Measurements from ENCODE around the gene CHPT1.

The CHPT1 gene

GRCh38 chr12:101768781-101769180 is 71.3 kb downstream of the CHPT1 start:
- no peak overlapping the region for H3K9ac ChIP-seq (ENCODE audit: low read length)
- H3K4me3 ChIP-seq (ENCODE audit: low read depth in 1 of 2, low read length in 2 of 2) = no peak overlapping the region
- H3K4me1 ChIP-seq (ENCODE audit: insufficient read depth, low read length) = no peaks in the 10 kb centered on the region
- no peaks in the 10 kb centered on the region for H3K27me3 ChIP-seq (ENCODE audit: control insufficient read depth in 1 of 2, insufficient read depth in 2 of 2, low read length in 2 of 2)
- no peaks in the 10 kb centered on the region for H3K9me3 ChIP-seq (ENCODE audit: low read length)
- peaks cover 25% of the 10 kb centered on the region for H3K36me3 ChIP-seq (ENCODE audit: insufficient read depth, low read length)
- no peak overlapping the region for H3K27ac ChIP-seq (ENCODE audit: low read depth, low read length)

DNA sequence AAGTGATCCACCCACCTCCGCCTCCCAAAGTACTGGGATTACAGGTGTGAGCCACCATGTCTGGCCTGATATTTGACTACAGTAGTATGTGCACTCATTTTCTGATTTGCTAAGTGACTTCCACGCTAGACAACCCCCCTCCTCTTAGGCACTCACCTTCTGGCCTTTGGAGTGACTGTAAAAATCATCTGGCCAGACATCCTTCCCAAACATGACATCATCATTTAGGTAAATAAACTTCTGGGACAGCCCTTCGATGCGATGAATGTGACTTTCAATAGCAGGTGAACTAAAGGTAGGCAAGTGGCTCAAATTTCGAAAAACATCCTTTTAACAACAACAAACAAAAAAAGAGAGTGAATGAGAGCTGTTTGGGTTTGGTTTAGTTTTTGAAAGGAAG is 72.4 kb downstream of the CHPT1 start:
- Histone ChIP-seq H3K27me3 (ENCODE audit: control insufficient read depth in 1 of 2, insufficient read depth in 2 of 2, low read length in 2 of 2) (no peaks in the 10 kb centered on the region), H3K27ac (ENCODE audit: low read depth, low read length) (no peak overlapping the region), H3K36me3 (ENCODE audit: insufficient read depth, low read length) (peaks cover 25% of the 10 kb centered on the region), H3K4me3 (ENCODE audit: low read depth in 1 of 2, low read length in 2 of 2) (no peak overlapping the region), H3K4me1 (ENCODE audit: insufficient read depth, low read length) (no peaks in the 10 kb centered on the region), H3K9me3 (ENCODE audit: low read length) (no peaks in the 10 kb centered on the region), H3K9ac (ENCODE audit: low read length) (no peak overlapping the region)

DNA sequence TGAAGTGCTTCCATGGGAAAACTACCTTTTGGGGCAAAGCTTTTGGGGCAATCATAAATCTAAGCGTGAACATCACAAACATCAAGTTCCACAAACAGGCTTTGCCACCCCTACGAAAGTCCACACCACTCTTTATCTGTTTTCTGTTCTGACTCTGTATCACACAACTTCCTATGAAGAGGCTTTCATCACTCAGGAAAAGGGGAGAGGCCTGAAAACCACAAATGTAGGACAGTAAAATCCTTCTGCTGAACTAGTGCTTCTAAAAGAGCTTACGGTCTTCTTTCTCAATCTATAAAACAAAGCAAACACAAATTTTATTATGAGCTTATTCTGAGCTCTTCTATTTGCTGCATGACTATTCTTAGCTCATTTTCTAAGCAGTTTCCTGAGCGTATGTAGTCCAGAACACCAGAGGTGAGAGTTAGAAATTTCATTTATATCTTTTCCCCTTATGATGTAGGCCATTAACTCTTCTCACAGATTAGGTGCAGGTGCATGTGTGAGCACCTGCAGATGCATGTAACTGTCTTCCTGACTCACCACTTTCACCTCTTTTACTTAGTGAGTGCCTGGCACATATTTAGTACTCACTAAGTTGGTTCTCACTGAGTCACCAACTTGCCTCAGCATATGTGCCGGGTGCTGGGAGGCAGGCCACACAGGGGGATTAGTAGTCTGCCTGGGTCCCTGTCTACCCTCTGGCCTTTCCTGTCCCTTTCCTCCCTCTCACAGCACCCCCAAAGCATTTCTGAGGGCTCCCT is 74.8 kb downstream of the CHPT1 start:
- H3K9me3 ChIP-seq (ENCODE audit: low read length) = no peaks in the 10 kb centered on the region
- H3K27ac ChIP-seq (ENCODE audit: low read depth, low read length) = no peak overlapping the region
- H3K27me3 ChIP-seq (ENCODE audit: control insufficient read depth in 1 of 2, insufficient read depth in 2 of 2, low read length in 2 of 2) = no peaks in the 10 kb centered on the region
- H3K4me3 ChIP-seq (ENCODE audit: low read depth in 1 of 2, low read length in 2 of 2) = no peak overlapping the region
- H3K4me1 ChIP-seq (ENCODE audit: insufficient read depth, low read length) = no peaks in the 10 kb centered on the region
- peaks cover 34% of the 10 kb centered on the region for H3K36me3 ChIP-seq (ENCODE audit: insufficient read depth, low read length)
- no peak overlapping the region for H3K9ac ChIP-seq (ENCODE audit: low read length)

- H3K4me1 ChIP-seq (ENCODE audit: insufficient read depth, low read length) = no peaks in the 10 kb centered on the region
- H3K27me3 ChIP-seq (ENCODE audit: control insufficient read depth in 1 of 2, insufficient read depth in 2 of 2, low read length in 2 of 2) = no peaks in the 10 kb centered on the region
- H3K4me3 ChIP-seq (ENCODE audit: low read depth in 1 of 2, low read length in 2 of 2) = no peak overlapping the region
- H3K9me3 ChIP-seq (ENCODE audit: low read length) = no peaks in the 10 kb centered on the region
- H3K9ac ChIP-seq (ENCODE audit: low read length) = no peak overlapping the region
- H3K36me3 ChIP-seq (ENCODE audit: insufficient read depth, low read length) = peaks cover 24% of the 10 kb centered on the region
- H3K27ac ChIP-seq (ENCODE audit: low read depth, low read length) = no peak overlapping the region
These were observed 76.3 kb downstream of the CHPT1 start for GRCh38 chr12:101773650-101774162.

GRCh38 chr12:101775816-101776215 is 78.4 kb downstream of the CHPT1 start:
- Histone ChIP-seq H3K4me3 (ENCODE audit: low read depth in 1 of 2, low read length in 2 of 2) (no peak overlapping the region), H3K27ac (ENCODE audit: low read depth, low read length) (no peak overlapping the region), H3K27me3 (ENCODE audit: control insufficient read depth in 1 of 2, insufficient read depth in 2 of 2, low read length in 2 of 2) (no peaks in the 10 kb centered on the region), H3K9ac (ENCODE audit: low read length) (no peak overlapping the region), H3K36me3 (ENCODE audit: insufficient read depth, low read length) (peaks cover 16% of the 10 kb centered on the region), H3K9me3 (ENCODE audit: low read length) (no peaks in the 10 kb centered on the region), H3K4me1 (ENCODE audit: insufficient read depth, low read length) (no peaks in the 10 kb centered on the region)

GRCh38 chr12:101777485-101777884 is 80.0 kb downstream of the CHPT1 start:
- H3K9me3 ChIP-seq (ENCODE audit: low read length) = no peaks in the 10 kb centered on the region
- H3K27me3 ChIP-seq (ENCODE audit: control insufficient read depth in 1 of 2, insufficient read depth in 2 of 2, low read length in 2 of 2) = no peaks in the 10 kb centered on the region
- H3K36me3 ChIP-seq (ENCODE audit: insufficient read depth, low read length) = peaks cover 16% of the 10 kb centered on the region
- no peak overlapping the region for H3K9ac ChIP-seq (ENCODE audit: low read length)
- H3K27ac ChIP-seq (ENCODE audit: low read depth, low read length) = no peak overlapping the region
- H3K4me3 ChIP-seq (ENCODE audit: low read depth in 1 of 2, low read length in 2 of 2) = no peak overlapping the region
- H3K4me1 ChIP-seq (ENCODE audit: insufficient read depth, low read length) = no peaks in the 10 kb centered on the region

DNA sequence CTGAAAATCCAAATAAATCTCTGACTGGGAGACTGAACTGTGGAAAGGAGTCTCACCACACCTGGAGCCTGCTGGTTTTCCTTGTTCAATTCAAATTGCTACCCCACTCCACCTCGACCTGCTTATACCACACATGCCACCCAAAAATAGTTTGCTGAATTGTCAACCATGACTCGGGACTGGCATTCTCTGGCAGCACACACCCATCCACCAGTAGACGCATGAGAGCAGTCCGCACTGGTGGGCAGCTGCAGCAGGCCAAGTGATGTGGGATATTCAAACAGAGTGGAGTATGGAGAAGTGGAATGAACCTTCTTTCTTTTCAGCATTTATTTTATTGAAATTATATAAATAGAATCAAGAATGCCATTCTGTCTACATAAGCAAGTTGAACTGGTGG is 80.5 kb downstream of the CHPT1 start:
- Histone ChIP-seq H3K27me3 (ENCODE audit: control insufficient read depth in 1 of 2, insufficient read depth in 2 of 2, low read length in 2 of 2) (no peaks in the 10 kb centered on the region), H3K36me3 (ENCODE audit: insufficient read depth, low read length) (peaks cover 16% of the 10 kb centered on the region), H3K4me1 (ENCODE audit: insufficient read depth, low read length) (no peaks in the 10 kb centered on the region), H3K4me3 (ENCODE audit: low read depth in 1 of 2, low read length in 2 of 2) (no peak overlapping the region), H3K9ac (ENCODE audit: low read length) (no peak overlapping the region), H3K9me3 (ENCODE audit: low read length) (no peaks in the 10 kb centered on the region), H3K27ac (ENCODE audit: low read depth, low read length) (no peak overlapping the region)
